ENCODE results near the gene IL12RB2.

IL12RB2 gene

DNA sequence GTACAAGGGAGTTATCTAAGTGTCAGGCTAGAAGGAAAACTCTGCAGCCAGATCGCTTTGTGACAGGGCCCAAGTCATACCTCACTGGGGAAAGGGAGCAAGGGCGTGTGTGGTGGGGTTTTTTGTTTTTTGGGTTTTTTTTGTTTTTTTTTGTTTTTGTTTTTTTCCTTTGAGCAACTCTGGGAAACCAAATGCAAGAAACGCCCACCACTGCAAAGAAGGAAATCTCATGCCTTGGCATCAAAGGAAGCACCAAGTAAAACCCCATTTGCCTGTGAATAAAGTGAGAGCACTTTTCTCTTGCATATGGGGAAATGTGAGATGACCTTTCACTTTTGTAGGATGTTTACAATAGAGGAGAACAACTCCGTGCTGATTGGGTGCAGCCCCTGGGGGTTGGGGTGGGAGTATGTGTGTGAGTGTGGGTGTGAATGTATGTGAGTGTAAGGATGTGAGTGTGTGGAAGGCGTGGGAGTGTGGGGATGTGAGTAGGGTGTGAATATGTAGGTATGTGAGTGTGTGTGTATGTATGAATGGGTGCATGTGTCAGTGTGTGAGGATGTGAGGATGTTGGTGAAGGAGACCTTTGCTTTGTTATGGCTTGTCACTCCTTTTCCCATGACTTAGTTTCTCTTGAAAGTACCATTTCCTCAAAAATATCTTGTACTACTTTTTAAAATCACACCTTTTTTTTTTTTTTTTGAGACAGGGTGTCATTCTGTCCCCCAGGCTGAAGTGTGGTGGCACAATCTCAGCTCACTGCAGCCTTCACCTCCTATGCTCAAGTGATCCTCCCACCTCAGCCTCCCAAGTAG, 34.6 kb downstream of the IL12RB2 start:
- no peak for DNase-seq (ENCODE audit: low read depth)
- no peak overlapping the region for H3K4me3 ChIP-seq (ENCODE audit: low read depth, low read length)

DNA sequence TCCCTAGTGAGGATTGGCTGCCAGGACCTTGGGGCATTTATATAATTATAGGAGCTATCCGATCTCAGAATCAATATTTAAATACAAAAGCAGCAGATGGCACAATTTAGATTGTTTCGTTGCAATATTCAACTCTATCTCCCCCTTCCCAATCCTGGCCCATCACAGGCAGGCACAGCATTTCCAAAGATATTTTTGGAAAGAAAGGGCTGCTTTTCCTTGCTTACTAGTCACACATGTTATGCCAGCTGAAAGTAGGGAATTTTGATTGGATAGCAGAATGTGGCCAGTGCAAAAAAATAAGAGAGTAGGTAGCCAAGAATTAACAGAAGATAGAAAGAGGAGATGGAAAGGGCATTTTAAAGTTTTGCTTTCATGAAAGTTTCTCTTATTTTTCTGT, 37.9 kb downstream of the IL12RB2 start:
- DNase-seq (ENCODE audit: low read depth): no peak
- H3K4me3 ChIP-seq (ENCODE audit: low read depth, low read length): no peak overlapping the region

DNA sequence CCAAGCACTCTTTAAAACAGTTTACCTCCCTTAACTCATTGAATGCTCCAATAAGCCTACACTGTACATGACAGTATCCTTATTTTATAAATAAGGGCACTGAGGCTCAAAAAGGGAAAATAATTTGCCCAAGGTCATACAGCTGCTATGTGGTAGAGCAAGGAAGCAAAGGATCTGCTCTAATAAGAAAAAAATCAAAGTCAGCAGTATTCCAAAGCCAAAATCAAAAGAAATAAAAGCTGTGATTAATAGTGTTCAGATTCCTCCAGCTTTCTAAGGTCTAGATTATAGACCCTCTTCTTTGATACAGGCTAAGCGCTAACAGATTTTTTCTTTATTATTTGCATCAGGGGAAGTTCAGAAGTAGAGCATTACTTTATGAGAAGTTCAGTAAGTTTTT, 39.3 kb downstream of the IL12RB2 start:
- H3K4me3 ChIP-seq (ENCODE audit: low read depth, low read length): no peak overlapping the region
- no peak for DNase-seq (ENCODE audit: low read depth)

DNA sequence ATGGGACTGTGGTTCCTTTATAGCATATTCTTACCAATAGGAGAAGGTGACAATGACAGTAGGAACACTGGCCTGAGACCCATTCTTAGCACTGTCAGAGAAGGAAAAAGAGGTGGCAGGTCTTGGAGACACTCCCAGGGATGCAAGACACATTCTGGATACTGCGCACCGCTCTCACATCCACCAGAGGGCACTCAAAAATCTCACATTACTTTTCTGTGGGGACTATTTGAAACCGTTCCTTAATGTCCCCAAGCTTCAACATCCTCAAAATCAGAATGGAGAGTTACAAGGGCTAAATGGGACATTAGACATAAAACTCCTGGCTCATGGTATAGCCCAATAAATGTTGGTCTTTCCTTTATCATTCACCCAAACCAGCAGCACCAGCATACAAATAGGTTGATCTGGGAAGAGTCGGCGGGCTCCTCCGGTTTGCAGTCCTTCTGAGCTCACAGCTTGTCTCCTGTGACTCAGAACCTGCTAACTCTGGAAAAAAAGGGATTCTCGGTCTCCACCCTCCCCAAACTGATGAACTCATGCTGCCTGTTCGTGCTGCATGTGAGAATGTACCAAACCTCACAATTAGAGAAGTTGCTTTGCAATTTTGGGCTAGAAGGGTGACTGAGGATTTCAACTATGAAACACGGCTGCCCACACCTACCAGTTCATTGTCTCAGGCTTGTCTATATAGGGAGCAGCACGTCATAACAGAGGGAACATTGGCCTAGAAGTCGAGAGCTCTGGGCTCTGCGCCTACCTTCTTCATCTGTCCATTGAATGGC, 40.2 kb downstream of the IL12RB2 start:
- no peak for DNase-seq (ENCODE audit: low read depth)
- no peak overlapping the region for H3K4me3 ChIP-seq (ENCODE audit: low read depth, low read length)

DNA sequence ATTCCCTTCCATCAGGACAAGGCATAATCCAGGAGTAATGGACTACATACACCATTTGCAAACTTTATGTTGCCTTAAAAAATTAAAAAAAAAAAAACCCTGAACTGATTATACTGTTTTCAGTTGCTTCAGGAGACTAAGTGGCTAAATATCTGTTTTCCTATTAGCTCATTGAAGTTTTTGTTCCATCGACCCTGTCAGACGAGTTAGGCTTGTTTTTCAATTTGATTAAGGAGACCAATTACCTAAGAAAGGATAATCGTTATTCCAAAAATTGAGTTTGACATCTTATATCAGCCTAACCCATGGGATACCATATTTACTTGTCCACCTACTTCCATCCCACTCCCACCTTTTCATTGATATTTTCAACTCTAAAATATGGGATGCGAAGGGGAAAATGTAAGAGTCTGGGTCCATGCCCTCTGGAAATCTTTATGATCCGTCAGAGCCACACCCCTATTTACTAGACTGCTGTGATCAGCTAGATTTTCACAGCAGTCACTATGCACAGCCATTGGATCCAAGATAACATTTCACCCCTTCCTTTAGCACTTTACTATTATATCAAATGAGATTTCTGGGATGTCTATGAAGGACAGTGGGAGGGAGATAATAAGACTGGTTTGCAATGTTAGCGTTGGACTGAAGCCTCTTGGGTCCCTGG, 41.0 kb downstream of the IL12RB2 start:
- DNase-seq (ENCODE audit: low read depth): no peak
- H3K4me3 ChIP-seq (ENCODE audit: low read depth, low read length): no peak overlapping the region

DNA sequence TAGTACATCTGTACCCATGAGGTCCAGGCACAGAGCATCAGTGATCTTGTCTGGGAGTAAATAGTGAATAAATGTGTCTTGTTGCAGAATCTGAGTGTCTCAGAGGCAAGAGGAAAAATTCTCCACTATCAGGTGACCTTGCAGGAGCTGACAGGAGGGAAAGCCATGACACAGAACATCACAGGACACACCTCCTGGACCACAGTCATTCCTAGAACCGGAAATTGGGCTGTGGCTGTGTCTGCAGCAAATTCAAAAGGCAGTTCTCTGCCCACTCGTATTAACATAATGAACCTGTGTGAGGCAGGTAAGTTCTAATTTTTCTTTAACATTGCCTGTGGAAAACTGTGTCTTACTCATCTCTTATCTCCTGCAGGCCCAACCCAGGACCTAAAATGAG, 43.1 kb downstream of the IL12RB2 start:
- no peak overlapping the region for H3K4me3 ChIP-seq (ENCODE audit: low read depth, low read length)
- DNase-seq (ENCODE audit: low read depth): no peak

DNA sequence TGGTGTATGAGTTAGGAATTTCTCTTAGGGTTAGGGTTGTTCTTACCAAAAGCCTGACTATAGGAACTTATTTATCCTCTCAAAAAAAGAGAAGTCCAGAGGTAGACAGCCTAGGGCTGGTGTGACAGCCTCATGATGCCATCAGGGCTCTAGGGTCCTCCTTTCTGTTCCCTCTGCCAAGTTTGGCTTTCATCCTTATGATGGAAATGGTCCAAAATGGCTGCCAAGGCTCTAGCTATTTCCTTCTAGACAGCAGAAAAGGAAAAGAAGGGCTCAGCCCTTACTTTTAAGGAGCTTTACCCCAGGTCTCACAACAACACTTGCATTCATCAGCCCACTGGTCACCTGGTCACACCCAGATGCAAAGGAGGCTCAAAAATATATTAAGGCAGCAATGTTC, 44.5 kb downstream of the IL12RB2 start:
- no peak overlapping the region for H3K4me3 ChIP-seq (ENCODE audit: low read depth, low read length)
- no peak for DNase-seq (ENCODE audit: low read depth)

DNA sequence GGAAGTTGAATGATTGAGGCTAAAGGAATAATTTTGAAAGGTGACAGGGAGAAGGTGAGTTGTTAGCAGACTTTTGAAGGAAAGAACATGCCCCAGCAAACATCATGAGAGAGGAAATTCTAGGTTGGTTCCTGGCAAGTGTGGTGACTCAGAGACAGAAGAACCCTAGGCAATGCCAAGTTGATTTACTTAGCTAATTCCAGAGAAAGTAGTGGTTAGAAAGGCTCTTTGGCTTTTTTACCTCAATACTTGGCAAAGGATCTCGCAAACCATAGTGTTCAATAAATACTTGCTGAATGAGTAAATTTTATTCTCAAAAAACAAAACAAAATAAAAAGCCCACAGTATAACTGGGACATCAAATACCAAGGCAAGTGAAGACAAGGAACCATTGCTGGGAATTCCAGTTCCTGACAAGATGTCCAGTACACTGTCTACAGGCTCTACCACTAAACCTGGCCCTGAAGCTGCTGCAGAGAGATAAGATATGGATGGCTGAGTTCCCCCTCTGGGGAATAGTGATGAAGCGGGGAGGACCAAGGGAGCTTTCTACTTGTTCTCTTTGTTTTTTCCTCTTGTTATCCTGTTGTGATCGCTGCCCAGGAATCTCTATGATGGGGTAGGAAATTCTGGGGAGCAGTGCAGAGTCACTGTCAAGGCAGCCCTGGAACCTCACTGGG, 48.2 kb downstream of the IL12RB2 start:
- DNase-seq (ENCODE audit: low read depth): no peak
- H3K4me3 ChIP-seq (ENCODE audit: low read depth, low read length): no peak overlapping the region

DNA sequence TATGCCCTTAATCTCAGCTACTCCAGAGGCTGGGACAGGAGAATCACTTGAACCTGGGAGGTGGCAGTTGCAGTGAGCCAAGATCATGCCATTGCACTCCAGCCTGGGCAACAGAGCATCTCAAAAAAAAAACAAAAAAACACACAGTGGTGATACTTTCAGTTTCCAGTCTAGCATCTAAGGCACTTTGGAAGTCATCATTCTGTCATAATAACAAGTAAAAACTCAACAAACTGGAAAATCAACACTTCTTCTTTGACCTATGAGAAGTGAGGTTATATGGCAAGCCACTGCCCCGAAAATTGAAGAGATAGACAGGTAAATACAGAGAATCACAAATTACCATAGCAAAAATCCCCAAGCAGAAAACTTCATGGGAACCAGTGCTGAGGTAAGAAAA, 51.9 kb downstream of the IL12RB2 start:
- no peak overlapping the region for H3K4me3 ChIP-seq (ENCODE audit: low read depth, low read length)
- DNase-seq (ENCODE audit: low read depth): no peak

DNA sequence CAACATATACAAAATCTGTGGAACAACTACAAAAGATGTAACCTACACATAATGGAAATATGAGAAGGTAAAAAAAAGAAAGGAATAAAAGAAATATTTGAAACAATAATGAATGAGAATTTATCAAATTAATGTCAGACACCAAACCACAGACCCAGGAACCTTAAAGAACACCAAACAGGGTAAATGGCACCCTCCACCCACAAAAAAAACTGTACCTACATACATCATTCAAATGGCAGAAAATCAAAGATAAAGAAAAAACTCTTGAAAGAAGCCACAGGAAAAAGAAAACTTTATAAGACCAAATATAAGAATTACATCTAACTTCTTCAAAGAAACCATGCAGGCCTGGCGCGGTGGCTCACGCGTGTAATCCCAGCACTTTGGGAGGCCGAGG, 54.0 kb downstream of the IL12RB2 start:
- no peak for DNase-seq (ENCODE audit: low read depth)
- no peak overlapping the region for H3K4me3 ChIP-seq (ENCODE audit: low read depth, low read length)

DNA sequence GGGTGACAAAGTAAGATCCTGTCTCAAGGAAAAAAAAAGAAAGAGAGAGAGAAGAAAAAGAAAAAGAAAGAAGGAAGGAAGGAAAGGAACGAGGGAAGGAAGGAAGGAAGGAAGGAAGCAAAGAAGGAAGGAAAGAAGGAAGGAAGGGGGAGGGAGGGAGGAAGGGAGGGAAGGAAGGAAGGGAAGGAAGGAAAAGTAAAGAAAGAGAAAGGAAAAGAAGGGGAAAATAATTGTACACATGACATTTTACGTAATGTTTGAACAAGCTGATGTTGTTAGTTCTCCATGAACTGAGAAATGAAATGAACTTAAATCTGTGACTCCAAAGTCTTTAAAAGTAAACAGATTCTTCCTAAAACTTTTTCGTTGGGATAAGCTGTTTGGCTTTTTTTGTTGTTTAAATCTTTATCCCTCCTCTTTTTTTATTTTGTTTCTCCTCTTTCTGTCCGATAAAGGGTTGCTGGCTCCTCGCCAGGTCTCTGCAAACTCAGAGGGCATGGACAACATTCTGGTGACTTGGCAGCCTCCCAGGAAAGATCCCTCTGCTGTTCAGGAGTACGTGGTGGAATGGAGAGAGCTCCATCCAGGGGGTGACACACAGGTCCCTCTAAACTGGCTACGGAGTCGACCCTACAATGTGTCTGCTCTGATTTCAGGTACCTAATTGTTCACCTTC, 59.8 kb downstream of the IL12RB2 start:
- no peak overlapping the region for H3K4me3 ChIP-seq (ENCODE audit: low read depth, low read length)
- DNase-seq (ENCODE audit: low read depth): no peak

DNA sequence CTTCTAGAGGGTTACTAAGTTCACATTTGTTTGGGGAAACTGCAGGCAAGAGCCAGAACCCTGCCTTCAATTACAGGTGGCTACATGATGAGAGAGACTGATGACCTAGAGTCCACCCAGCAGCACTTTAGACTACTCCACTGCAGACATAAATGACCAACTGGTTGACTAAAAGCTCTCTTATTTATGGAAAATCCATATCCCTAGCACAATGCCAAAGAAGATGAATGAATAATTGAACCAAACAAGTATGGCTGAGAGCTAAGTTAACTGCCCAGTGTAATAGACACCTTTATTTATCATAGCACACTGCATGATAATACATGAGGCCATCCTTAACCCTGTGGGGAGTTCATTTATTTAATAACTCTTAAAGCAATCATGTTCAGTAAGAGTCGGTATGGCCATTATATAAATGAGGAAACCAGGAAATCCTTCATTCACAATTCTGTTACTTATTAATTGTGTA, 60.4 kb downstream of the IL12RB2 start:
- no peak for DNase-seq (ENCODE audit: low read depth)

DNA sequence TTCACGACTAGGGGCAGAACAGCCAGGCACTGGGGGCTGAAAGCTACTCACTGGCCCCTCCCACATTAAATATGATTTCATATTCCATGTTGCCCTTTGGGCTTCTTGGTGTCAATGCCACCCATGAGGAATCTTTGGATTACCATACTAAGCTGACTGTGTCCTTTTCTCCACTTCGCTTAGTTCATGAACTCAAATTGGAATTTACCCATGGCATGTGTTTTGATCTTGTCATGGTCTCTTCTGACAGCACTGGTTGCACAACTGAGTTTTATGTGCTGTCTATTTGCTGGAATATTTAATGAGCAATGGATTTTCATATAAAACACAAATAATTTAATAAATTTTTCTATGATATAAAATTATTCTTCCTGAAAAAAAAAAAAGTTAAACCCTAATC, 63.4 kb downstream of the IL12RB2 start:
- no peak for DNase-seq (ENCODE audit: low read depth)
- no peak overlapping the region for H3K4me3 ChIP-seq (ENCODE audit: low read depth, low read length)

More for the DNA sequence above, 60.4 kb downstream of the IL12RB2 start:
- H3K4me3 ChIP-seq (ENCODE audit: low read depth, low read length): no peak overlapping the region

DNA sequence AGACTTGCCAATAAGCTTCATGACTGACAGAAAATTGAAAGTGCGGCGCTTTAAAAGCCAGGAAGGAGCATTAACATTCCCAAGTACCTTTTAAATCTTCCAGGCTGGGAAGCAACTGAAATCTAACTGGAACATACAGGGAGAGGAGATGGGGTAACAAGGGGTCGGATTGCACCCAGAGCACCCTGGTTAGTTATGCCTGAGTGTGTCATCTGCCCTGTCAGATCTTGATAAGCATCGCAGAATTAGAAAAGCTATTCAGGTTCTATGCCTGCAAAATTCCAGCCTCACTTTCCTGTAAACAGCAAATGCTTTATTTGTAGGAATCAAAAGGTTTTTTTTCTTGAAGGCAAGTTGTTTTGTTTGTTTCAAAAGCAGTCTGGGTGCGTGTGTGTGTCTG, 64.0 kb downstream of the IL12RB2 start:
- no peak overlapping the region for H3K4me3 ChIP-seq (ENCODE audit: low read depth, low read length)
- no peak for DNase-seq (ENCODE audit: low read depth)

DNA sequence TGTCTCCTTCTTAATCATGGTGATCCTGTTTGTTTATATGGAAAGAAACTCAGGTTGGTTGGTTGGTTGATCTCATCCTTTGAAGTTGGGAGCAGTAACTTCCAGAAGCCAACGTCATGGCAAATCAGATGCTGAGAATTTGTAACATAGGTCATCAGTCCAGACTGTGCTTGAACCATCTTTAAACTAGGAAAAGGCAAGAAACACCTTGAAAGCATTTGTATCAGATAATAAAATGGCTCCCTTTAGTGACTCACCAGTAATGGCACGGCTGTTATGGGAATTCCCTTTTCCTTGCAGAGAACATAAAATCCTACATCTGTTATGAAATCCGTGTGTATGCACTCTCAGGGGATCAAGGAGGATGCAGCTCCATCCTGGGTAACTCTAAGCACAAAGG, 64.5 kb downstream of the IL12RB2 start:
- DNase-seq (ENCODE audit: low read depth): no peak
- no peak overlapping the region for H3K4me3 ChIP-seq (ENCODE audit: low read depth, low read length)

DNA sequence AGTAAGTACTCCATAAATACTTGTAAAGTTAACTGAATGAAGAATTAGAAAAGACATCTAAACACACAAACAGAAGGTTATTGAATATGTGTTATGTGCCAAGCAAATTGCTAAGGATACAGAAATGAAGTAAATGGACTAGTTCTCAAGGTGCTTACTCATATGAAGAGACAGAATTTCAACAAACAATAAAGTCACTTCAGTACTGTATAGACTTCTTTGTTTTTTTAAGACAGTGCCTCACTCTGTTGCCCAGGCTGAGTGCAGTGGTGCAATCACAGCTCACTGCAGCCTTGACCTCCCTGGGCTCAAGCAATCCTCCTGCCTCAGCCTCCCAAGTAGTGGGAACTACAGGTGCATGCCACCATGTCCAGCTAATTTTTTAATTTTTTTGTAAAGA, 65.2 kb downstream of the IL12RB2 start:
- no peak overlapping the region for H3K4me3 ChIP-seq (ENCODE audit: low read depth, low read length)
- DNase-seq (ENCODE audit: low read depth): no peak

DNA sequence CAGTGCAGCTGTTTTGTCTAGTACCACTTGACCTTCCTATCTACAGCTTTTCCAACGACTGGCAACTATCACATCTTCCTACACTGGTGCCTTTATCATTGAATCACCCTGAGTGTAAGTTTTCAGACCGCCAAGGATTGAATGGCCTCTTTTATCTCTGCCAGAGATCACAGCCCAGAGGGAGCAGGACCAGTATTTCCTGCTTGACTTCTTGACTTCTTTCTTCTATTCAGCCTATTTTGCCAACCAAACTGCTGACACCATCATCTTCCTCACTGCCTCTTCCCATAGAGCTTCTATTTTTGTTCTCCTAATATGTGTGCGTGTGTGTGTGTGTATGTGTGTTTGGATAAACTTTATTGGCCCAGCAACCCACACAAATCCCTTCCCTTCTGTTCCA, 68.7 kb downstream of the IL12RB2 start:
- DNase-seq (ENCODE audit: low read depth): no peak
- no peak overlapping the region for H3K4me3 ChIP-seq (ENCODE audit: low read depth, low read length)

DNA sequence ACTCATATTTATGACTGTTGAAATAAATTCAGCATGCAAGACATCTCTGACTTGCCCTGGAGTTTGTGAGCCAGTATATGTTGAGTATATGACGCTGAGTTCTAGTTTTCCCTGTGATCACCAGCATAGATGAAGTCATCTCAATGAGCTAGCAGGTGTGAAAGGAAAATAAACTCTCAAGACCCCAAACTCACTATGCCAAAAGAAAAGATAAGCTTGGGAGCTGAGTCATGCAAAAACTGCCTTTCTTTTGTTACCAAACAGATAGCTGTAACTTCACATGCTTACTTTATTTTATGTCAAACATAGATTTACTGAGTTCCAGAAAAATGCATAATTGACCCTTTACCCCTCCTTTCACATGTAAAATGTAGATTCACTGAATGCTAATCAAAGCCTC, 69.6 kb downstream of the IL12RB2 start:
- H3K4me3 ChIP-seq (ENCODE audit: low read depth, low read length): no peak overlapping the region
- DNase-seq (ENCODE audit: low read depth): no peak

DNA sequence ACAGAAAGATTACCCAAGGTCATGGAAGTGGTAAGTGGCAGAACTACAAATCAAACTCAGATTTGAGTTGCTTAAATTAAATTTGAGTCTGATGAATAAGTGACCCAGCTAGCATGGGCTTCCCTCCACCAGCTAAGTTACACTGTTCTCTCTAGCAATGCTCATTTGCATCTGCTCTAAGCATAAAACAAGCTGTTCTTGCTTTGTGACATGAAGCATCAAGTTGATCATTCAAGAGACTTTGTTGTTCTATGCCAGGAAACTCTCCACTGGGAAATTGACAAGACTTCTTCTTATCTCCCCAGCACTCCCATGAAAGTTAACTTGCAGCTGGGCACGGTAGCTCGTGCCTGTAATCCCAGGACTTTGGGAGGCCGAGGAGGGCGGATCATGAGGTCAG, 73.5 kb downstream of the IL12RB2 start:
- DNase-seq (ENCODE audit: low read depth): no peak
- no peak overlapping the region for H3K4me3 ChIP-seq (ENCODE audit: low read depth, low read length)
